HG03139 (cell line): ENCODE data around the gene ATP2A2.

Experiments used
- ATAC-seq: cut with Tn5 transposase; IDR thresholded peaks from one replicate; pipeline ENCODE4 v1.9.1; 2021; ENCODE audit not compliant: unreplicated experiment

The ATP2A2 gene

GRCh38 chr12:110258466-110258865 lies 22.6 kb upstream of the ATP2A2 start:
- ATAC-seq, result no peak

GRCh38 chr12:110262442-110263388 lies 18.3 kb upstream of the ATP2A2 start:
- ATAC-seq, result no peak

- ATAC-seq, result no peak
Measured at GRCh38 chr12:110266381-110266960, 14.6 kb upstream of the ATP2A2 start.

GRCh38 chr12:110266980-110267620 lies 13.9 kb upstream of the ATP2A2 start:
- ATAC-seq, result no peak

- ATAC-seq, result no peak
Measured at GRCh38 chr12:110269622-110270124, 11.4 kb upstream of the ATP2A2 start.

- no peak for ATAC-seq
Measured at GRCh38 chr12:110270125-110270962, 10.7 kb upstream of the ATP2A2 start.

- ATAC-seq, result no peak
Measured at GRCh38 chr12:110271015-110271414, 10.0 kb upstream of the ATP2A2 start.

GRCh38 chr12:110277530-110278254 lies 3.4 kb upstream of the ATP2A2 start:
- ATAC-seq, result no peak

- ATAC-seq, result no peak
Measured at GRCh38 chr12:110278255-110278536, 2.9 kb upstream of the ATP2A2 start.

- no peak for ATAC-seq
Measured at GRCh38 chr12:110279566-110280375, 1.3 kb upstream of the ATP2A2 start.

GRCh38 chr12:110280392-110280778 lies 662 bp upstream of the ATP2A2 start:
- peak; percentile 3 for ATAC-seq

GRCh38 chr12:110281549-110282299 lies 677 bp downstream of the ATP2A2 start:
- peak; percentile 32 for ATAC-seq

GRCh38 chr12:110282300-110282860 lies 1.3 kb downstream of the ATP2A2 start:
- ATAC-seq, result no peak

GRCh38 chr12:110282956-110283817 lies 2.1 kb downstream of the ATP2A2 start:
- ATAC-seq, result no peak

- ATAC-seq, result no peak
Measured at GRCh38 chr12:110284597-110284996, 3.5 kb downstream of the ATP2A2 start.

GRCh38 chr12:110286623-110287022 lies 5.6 kb downstream of the ATP2A2 start:
- ATAC-seq, result no peak

GRCh38 chr12:110287986-110288385 lies 6.9 kb downstream of the ATP2A2 start:
- ATAC-seq, result no peak
